KMS-11 (cell line): Measurements from ENCODE around the gene LPCAT3.

Experiments used
- H2AFZ ChIP-seq: fragments of 200-600 bp; sonication (generic); 2 replicates; pipeline ENCODE4 v1.6.1; 2016; ENCODE audit warnings: antibody characterized with exemption, mixed run types, low read depth
- H3K27ac ChIP-seq: fragments of 200-600 bp; sonication (generic); 2 replicates; pipeline ENCODE4 v1.6.1; 2016; ENCODE audit warnings: mild to moderate bottlenecking, mixed run types
- H3K27me3 ChIP-seq: fragments of 200-600 bp; sonication (generic); 2 replicates; pipeline ENCODE4 v1.6.1; 2017; ENCODE audit warnings: mild to moderate bottlenecking, low read depth, mixed run types, moderate library complexity; ENCODE audit not compliant: insufficient read depth
- H3K36me3 ChIP-seq: fragments of 200-600 bp; sonication (generic); 2 replicates; pipeline ENCODE4 v1.6.1; 2017; ENCODE audit warnings: mild to moderate bottlenecking, mixed run types; ENCODE audit not compliant: insufficient read depth
- H3K4me1 ChIP-seq: fragments of 200-600 bp; sonication (generic); 2 replicates; pipeline ENCODE4 v1.6.1; 2016; ENCODE audit warnings: mild to moderate bottlenecking, low read depth, mixed run types; ENCODE audit not compliant: poor library complexity, severe bottlenecking
- H3K4me2 ChIP-seq: fragments of 200-600 bp; sonication (generic); 2 replicates; pipeline ENCODE4 v1.7.0; 2016; ENCODE audit warnings: mild to moderate bottlenecking, mixed run types
- H3K4me3 ChIP-seq: fragments of 200-600 bp; sonication (generic); IDR thresholded peaks from 2 replicates; pipeline ENCODE4 v1.6.1; 2017; ENCODE audit warnings: low read depth, low read length, mixed read lengths; ENCODE audit not compliant: insufficient read depth
- H3K79me2 ChIP-seq: fragments of 200-600 bp; sonication (generic); 2 replicates; pipeline ENCODE4 v1.6.1; 2016; ENCODE audit warnings: low read depth, mixed run types; ENCODE audit not compliant: insufficient read depth
- H3K9ac ChIP-seq: fragments of 200-600 bp; sonication (generic); 2 replicates; pipeline ENCODE4 v1.6.1; 2016; ENCODE audit warnings: mild to moderate bottlenecking, mixed run types
- H4K20me1 ChIP-seq: fragments of 200-600 bp; sonication (generic); 2 replicates; pipeline ENCODE4 v1.6.1; 2016; ENCODE audit warnings: mild to moderate bottlenecking, mixed run types; ENCODE audit not compliant: insufficient read depth
- CTCF ChIP-seq: fragments of 200-600 bp; sonication (generic); conservative IDR thresholded peaks from 2 replicates; pipeline ENCODE4 v1.6.1; 2017; ENCODE audit warnings: low read depth, mild to moderate bottlenecking, antibody characterized with exemption, low read length, moderate library complexity, mixed read lengths

The LPCAT3 gene

DNA sequence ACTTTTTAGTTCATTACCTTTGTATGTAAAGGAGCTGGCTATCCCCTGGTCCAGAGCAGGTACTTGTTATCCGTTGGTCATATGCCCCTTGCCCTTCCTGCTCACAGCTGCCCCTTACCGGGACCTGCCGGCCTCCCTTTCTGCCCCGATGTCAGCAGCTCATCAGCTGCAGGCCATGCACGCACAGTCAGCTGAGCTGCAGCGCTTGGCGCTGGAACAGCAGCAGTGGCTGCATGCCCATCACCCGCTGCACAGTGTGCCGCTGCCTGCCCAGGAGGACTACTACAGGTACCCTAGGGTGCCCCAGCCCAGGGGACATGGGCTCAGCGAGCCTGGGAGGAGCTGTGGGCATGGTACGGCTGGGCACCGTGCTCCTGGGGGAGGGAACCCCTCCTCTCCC, 77.0 kb downstream of the LPCAT3 start:
- Histone ChIP-seq H3K36me3 (no peaks in the 10 kb centered on the region), H3K4me3 (no peak overlapping the region), H3K27me3 (no peaks in the 10 kb centered on the region), H3K9ac (no peak overlapping the region), H3K27ac (no peak overlapping the region), H3K79me2 (no peaks in the 10 kb centered on the region), H2AFZ (no peak overlapping the region), H3K4me2 (no peak overlapping the region), H4K20me1 (no peaks in the 10 kb centered on the region), H3K4me1 (peaks cover 23% of the 10 kb centered on the region)
- TF ChIP-seq CTCF, result no peak

DNA sequence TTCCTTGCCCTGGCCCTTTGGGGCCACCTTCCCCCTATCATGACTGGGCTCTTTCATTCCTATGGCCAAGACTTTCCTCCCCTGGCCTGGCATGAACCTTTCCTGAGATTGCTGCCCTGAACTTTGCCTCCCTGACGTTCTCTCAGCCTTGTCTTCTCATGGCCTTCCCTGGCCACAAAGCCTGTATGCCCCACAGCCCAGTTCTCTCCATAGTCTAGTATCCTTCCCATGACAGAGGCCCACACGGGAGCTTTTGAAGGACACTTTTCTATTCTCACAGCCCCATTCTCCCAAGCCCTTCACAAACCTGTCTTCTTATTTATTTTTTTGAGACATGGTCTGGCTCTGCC, 79.1 kb downstream of the LPCAT3 start:
- Histone ChIP-seq H2AFZ (no peak overlapping the region), H3K4me3 (no peak overlapping the region), H3K27me3 (no peaks in the 10 kb centered on the region), H3K9ac (no peak overlapping the region), H3K4me1 (peaks cover 13% of the 10 kb centered on the region), H4K20me1 (no peaks in the 10 kb centered on the region), H3K79me2 (no peaks in the 10 kb centered on the region), H3K4me2 (no peak overlapping the region), H3K27ac (no peak overlapping the region), H3K36me3 (no peaks in the 10 kb centered on the region)
- TF ChIP-seq CTCF, result no peak

- Histone ChIP-seq H3K27ac (0 out of 2 replicates have a peak overlapping the region, but pooled peaks have one; percentile 87), H3K9ac (peak overlapping the region; percentile 97; the same call in 1 of the 2 replicates), H4K20me1 (no peaks in the 10 kb centered on the region), H3K79me2 (no peaks in the 10 kb centered on the region), H3K4me2 (peak overlapping the region; percentile 49), H3K27me3 (no peaks in the 10 kb centered on the region), H3K36me3 (no peaks in the 10 kb centered on the region), H3K4me3 (no peak overlapping the region), H3K4me1 (peaks cover 13% of the 10 kb centered on the region), H2AFZ (0 out of 2 replicates have a peak overlapping the region, but pooled peaks have one; percentile 28)
- TF ChIP-seq CTCF, result no peak
These were observed 79.7 kb downstream of the LPCAT3 start for GRCh38 chr12:6938353-6939190.

DNA sequence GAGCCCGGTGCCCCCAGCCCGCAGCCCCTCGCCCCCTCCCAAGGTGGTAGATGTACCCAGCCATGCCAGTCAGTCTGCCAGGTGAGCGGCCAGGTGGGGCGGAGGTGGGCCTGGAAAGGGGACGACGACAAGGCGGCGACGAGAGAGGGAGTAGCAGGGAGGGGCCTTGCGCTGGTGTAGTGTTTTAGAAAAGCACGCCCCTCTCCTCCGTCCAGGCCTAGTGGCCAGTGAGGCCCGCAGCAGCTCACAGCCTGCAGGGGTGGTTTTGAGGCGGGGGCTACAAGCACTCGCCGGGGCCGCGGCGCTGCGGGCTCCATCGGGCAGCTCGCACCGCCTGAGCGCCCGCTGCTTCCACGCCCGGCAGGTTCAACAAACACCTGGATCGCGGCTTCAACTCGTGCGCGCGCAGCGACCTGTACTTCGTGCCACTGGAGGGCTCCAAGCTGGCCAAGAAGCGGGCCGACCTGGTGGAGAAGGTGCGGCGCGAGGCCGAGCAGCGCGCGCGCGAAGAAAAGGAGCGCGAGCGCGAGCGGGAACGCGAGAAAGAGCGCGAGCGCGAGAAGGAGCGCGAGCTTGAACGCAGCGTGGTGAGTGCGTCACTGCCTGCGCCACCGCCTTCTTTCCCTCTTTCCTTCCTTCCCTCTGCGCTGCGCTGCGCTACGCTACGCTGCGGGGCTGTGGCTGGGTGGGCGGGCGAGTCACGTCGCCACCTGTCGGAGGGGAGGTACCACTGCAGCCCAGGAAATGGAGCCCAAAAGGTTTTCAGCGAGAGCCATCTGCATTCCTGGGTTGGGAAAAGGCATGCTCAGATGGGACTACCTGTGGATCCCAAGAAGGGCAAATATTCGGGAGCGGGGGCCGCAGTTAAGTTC, 80.6 kb downstream of the LPCAT3 start:
- Histone ChIP-seq H3K4me3 (no peak overlapping the region), H3K4me2 (peak overlapping the region; percentile 68), H3K36me3 (no peaks in the 10 kb centered on the region), H3K27me3 (no peaks in the 10 kb centered on the region), H3K4me1 (peaks cover 8% of the 10 kb centered on the region), H2AFZ (peak overlapping the region; percentile 57), H4K20me1 (no peaks in the 10 kb centered on the region), H3K9ac (peak overlapping the region; percentile 97), H3K27ac (peak overlapping the region; percentile 87), H3K79me2 (no peaks in the 10 kb centered on the region)
- peak; percentile 85 for TF ChIP-seq CTCF
